Nephron (organoid): ENCODE results near the gene MYBPH.

ENCODE experiments used
- H3K27ac Mint-ChIP-seq, 3 experiments: 2 replicates each; pipeline ENCODE4 v1.8.0; 2020; ENCODE audit warnings: mixed read lengths in 3 of 3, mild to moderate bottlenecking in 2 of 3, moderate library complexity in 1 of 3
- H3K27me3 Mint-ChIP-seq: 2 replicates; pipeline ENCODE4 v1.8.0; 2021; ENCODE audit warnings: low read depth, mild to moderate bottlenecking, moderate library complexity, mixed read lengths
- H3K36me3 Mint-ChIP-seq: 2 replicates; pipeline ENCODE4 v1.8.0; 2020; ENCODE audit warnings: low read depth, mixed read lengths
- H3K4me1 Mint-ChIP-seq: 2 replicates; pipeline ENCODE4 v1.8.0; 2020; ENCODE audit warnings: mixed read lengths
- H3K4me3 Mint-ChIP-seq, 3 experiments: 2 replicates each; pipeline ENCODE4 v1.8.0; 2020; ENCODE audit warnings: mild to moderate bottlenecking in 3 of 3, mixed read lengths in 3 of 3, moderate library complexity in 2 of 3
- H3K9me3 Mint-ChIP-seq: 2 replicates; pipeline ENCODE4 v1.8.0; 2020; ENCODE audit warnings: mixed read lengths
- TF ChIP-seq, protein P1 (sequence below), 3 experiments: fragments of 200-600 bp; sonication (generic); IDR thresholded peaks; one replicate each; pipeline ENCODE4 v1.5.0; 2021; ENCODE audit warnings: antibody characterized with exemption in 3 of 3; ENCODE audit not compliant: unreplicated experiment in 3 of 3

Gene MYBPH

DNA sequence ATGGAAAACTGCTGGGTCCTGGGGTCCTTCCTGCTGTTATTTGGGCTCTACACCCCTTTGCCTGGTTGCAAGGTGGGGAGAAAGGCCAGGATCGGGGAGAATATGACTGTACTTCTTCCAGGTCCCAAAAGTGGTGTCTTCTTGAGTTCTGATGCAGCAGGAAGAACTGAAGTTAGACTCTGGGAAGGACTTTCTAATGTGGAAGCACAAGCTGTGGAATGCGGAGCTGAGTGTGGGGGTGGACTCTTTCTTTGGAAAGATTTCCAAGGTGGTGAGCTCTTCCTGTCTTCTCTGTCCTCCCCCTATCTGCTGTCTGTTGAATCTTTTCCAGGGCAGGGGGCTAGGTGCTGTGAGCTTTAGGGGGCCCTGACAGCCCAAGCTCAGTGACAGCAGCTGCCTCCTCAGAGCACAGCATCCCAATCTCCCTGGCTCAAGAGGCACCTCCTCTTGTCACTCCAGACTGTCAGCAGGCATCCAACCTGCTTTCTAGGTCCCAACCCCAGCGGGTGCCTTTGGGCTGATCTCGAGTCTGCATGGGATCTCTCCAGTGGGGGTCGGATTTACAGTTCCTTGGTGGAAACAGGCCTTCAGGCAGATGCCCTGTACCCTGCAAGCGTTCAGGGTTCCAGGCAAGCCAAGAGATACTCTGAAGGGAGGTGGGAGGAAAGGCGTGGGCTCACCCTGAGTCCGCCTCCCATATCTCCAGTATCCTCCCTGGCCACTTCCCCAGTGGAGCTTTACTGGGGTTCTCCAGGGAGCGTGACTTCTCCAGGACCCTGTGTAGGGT is 24.9 kb downstream of the MYBPH start:
- Mint-ChIP-seq H3K27ac (peak overlapping the region; percentile 89 to 98 (median 98)), H3K4me1 (peaks cover 59% of the 10 kb centered on the region), H3K4me3 (no peak overlapping the region), H3K9me3 (no peaks in the 10 kb centered on the region), H3K36me3 (no peaks in the 10 kb centered on the region), H3K27me3 (peaks cover 4% of the 10 kb centered on the region)
- TF ChIP-seq, protein P1, sequence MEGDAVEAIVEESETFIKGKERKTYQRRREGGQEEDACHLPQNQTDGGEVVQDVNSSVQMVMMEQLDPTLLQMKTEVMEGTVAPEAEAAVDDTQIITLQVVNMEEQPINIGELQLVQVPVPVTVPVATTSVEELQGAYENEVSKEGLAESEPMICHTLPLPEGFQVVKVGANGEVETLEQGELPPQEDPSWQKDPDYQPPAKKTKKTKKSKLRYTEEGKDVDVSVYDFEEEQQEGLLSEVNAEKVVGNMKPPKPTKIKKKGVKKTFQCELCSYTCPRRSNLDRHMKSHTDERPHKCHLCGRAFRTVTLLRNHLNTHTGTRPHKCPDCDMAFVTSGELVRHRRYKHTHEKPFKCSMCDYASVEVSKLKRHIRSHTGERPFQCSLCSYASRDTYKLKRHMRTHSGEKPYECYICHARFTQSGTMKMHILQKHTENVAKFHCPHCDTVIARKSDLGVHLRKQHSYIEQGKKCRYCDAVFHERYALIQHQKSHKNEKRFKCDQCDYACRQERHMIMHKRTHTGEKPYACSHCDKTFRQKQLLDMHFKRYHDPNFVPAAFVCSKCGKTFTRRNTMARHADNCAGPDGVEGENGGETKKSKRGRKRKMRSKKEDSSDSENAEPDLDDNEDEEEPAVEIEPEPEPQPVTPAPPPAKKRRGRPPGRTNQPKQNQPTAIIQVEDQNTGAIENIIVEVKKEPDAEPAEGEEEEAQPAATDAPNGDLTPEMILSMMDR (IDR thresholded peaks at IDR 0.05; ENCODE audit: unreplicated experiment in 3 of 3) = no peak

DNA sequence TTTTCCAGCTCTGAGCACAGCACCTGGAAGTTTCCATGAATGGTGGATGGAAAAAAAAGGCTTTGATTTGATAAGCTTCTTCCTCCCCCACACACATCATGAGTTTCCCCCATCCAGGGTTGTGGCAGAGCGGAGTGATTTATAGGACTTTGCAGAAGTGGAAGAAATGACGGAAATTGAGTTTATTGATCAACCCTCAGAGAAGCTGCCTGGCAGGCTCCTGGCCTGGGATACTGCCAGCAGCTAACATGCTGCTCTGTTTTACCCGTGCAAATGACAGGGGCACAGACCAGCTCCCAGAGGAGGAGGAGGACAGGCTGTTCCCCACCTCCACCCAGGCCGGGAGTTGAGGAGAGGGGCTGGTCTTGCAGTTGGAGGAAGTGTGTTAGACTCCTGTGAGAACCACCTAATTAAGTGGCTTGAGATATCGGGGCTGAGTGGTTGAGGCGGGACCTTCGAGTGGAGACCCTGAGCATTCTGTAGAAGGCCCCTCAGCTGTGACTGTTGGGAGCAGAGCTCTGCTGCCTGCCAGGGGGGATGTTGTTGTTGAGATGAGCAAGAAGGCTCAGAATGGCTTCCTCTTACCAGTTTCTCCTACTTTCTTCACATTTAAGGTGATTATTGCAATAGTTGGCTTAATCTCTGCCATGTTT is 26.3 kb downstream of the MYBPH start:
- TF ChIP-seq, protein P1 (IDR thresholded peaks at IDR 0.05; ENCODE audit: unreplicated experiment in 3 of 3) = no peak
- peak overlapping the region; percentile 70 to 98 (median 71) for H3K27ac Mint-ChIP-seq

DNA sequence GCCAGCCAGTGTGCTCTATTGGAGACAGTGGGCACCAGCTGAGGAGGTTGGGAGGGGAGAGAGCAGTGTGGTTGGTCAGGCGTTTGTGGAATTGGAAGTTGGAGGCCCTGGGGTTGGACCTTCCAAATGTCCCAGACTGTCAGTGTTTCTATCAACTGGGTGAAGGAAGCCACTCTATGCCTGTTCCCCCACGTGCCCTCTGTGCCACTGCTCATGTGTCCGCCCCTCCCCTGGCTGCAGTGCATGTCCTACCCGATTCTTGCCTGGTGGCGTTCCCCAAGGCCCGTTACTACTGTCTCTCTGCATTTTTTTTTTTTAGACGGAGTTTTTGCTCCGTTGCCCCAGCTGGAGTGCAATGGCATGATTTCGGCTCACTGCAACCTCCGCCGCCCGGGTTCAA is 27.0 kb downstream of the MYBPH start:
- Mint-ChIP-seq H3K4me3 (no peak overlapping the region), H3K4me1 (peaks cover 63% of the 10 kb centered on the region), H3K36me3 (peaks cover 6% of the 10 kb centered on the region), H3K9me3 (no peaks in the 10 kb centered on the region), H3K27ac (no peak overlapping the region), H3K27me3 (peaks cover 6% of the 10 kb centered on the region)
- TF ChIP-seq, protein P1 (IDR thresholded peaks at IDR 0.05; ENCODE audit: unreplicated experiment in 3 of 3) = no peak

More for the DNA sequence above, 26.3 kb downstream of the MYBPH start:
- no peak overlapping the region for H3K4me3 Mint-ChIP-seq
- H3K27me3 Mint-ChIP-seq = peaks cover 4% of the 10 kb centered on the region
- H3K9me3 Mint-ChIP-seq = no peaks in the 10 kb centered on the region
- peaks cover 63% of the 10 kb centered on the region for H3K4me1 Mint-ChIP-seq
- no peaks in the 10 kb centered on the region for H3K36me3 Mint-ChIP-seq

DNA sequence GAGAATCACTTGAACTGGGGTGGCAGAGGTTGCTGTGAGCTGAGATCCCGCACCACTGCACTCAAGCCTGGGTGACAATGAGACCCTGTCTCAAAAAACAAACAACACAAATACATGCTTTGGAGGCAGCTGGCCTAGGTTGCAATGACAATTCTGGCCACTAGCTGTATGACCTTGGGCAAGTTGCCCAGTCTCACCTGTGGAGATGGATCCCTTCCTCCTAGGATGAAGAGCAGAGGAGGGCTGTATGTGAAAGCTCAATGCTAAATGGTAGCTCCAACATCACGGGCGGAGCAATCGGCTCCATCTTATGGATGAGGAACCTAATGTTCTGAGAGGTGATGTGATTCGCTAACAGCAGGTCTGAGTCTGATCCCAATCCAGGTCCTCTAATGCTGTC is 27.5 kb downstream of the MYBPH start:
- TF ChIP-seq, protein P1 (IDR thresholded peaks at IDR 0.05; ENCODE audit: unreplicated experiment in 3 of 3) = peak in 2 of 3 experiments; percentile 19 to 23

DNA sequence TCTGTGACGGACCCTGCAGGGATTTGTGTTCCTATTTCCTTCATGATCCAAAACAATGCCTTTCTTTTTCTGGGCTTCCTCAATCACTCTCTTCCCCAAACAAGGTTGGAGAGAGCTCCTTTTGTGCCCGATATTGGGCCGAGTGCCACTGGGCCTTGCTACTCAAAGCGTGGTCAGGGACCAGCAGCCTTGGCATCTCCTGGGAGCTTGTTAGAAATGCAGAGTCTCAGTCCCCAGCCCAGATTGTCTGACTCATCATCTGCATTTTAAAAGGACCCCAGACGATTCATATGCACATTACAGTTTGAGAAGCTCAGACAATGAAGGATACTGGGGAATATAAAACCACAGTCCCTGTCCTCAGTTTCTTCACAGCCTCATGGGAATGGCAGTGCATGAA is 28.2 kb downstream of the MYBPH start:
- Mint-ChIP-seq H3K27me3 (peaks cover 7% of the 10 kb centered on the region), H3K4me3 (no peak overlapping the region), H3K36me3 (peaks cover 7% of the 10 kb centered on the region), H3K27ac (peak overlapping the region in 2 of 3 experiments; percentile 48 to 70), H3K4me1 (peaks cover 59% of the 10 kb centered on the region), H3K9me3 (no peaks in the 10 kb centered on the region)
- TF ChIP-seq, protein P1 (IDR thresholded peaks at IDR 0.05; ENCODE audit: unreplicated experiment in 3 of 3) = no peak

More for the DNA sequence above, 27.5 kb downstream of the MYBPH start:
- Mint-ChIP-seq H3K27me3 (peaks cover 7% of the 10 kb centered on the region), H3K36me3 (peaks cover 7% of the 10 kb centered on the region), H3K27ac (no peak overlapping the region), H3K4me1 (peaks cover 61% of the 10 kb centered on the region), H3K9me3 (no peaks in the 10 kb centered on the region), H3K4me3 (no peak overlapping the region)
